Suppressor macrophage treated with lipopolysaccharide for 1 hour (primary cell): ENCODE results near the gene ODF2.
A peak's percentile ranks its signal among the peaks of the same experiment; 100 is the strongest.
"Not testable (repeated sequence)": the region's sequence is repeated elsewhere in the genome, so short reads cannot be mapped to it uniquely, and the experiment has no call there.

ENCODE experiments used
- DNase-seq, 3 donors: peaks; one replicate each; pipeline ENCODE4 v3.0.0-alpha.2; 2020 to 2022

Gene ODF2

DNA sequence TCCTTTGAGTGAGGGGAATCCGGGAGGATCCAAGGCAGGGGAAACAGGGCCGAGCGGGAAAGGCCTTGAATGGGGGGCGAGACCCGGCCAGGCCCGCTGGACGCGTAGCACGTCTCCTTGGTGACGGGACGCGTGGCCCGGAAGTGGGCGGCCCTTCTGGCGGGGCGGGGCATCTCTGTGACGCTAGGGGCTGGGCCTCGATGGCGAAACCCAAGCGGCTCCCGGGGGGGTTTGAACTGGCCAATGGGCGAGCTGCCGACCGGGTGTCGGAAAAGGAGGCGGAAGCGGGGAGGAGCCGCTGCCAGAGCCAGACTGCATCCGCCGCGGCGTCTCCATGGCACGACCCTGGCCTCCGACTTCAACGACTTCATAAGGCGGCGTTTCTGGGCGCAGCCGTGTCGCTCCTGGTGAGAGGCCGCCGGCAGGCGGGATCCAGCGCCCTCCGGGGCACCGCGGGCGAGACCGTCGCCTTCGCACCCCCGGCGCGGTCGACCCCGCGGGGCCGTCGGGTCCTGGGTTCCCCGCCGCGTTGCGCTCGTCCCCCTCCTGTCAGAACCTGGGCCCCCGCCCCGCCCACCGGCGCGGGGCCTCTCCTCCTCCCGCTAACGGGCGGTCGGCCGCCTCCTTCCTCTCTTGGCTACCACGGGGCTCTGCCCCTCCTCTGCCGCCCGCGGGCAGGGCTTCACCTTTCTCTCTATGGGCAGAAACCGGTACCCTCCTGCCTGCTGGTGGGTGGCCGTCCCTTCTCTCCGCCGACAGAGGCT, at the start of gene ODF2:
Gene ODF2, plus strand, starts transcription at position 158 of the 764 bp plus-strand sequence. Its CDS starts 86 bp downstream, at position 244.
- DNase-seq: peak; percentile 97 to 98 (median 98)

DNA sequence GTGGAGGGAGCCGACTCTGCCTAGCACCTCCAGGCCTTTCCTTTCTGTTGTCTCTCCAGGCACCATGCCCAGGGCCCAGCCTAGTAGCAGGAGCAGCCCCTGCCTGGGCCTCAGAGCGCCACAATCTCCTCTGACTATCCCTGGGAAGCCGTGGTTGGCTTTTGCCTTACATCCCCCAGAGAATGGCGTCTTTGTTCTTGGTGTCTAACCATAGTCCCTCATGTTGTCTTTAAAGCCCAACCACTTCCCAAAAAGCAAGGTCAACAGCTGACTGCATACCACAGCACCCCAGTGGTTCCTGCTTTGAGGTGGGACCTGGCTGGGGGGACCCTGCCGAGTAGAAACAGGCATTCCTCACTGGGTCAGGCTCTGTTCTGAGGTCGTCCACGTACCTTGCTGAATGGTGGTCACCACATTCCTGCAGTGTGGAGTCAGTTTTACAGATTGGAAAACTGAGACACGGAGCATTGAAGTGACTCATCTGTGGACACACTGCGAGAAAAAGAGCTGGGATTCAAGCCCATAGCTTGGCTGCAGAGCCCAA, 48.9 kb upstream of the ODF2 start:
- DNase-seq: no peak

DNA sequence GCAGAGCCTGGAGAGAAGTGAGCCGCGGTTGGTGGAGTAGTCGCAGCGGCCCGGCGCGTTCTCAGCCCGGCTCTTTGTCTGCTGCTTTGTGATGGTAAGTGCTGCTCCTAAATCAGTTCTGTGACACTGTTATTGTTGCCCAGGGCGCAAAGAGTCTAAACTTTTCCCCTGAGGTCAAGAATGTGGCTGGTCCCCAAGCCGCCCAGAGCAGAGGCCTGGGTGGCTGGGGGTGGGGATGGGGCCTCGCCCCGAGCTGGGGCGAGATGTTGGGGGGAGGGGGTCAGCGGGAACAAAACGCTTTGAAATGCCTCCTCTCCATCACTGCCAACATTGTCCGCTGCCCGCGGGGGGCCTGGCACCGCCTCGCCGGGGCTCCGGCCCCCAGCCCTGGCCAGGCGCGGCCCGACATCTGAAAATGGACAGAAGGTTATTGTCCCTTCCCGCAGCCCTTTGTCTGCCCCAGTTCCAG, 46.8 kb upstream of the ODF2 start:
- DNase-seq: no peak

DNA sequence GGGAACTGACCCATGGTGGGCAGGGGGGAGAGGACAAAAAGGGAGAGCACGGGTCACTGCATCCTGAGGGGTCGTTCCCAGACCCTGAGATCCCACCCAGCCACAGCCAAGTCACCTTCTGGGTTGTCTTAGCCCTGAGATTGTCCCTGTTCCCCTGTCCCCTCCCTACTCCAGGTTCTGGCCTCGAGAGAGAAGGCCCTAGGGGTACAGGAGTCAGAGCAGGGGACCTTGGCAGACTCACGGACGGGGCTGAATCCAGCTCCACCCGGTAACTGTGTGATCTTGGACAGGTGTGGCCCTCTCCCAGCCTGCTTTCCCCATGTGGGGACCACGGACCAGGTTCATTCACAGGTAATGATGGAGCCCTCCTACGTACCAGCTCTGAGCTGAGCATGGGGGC, 46.4 kb upstream of the ODF2 start:
- no peak for DNase-seq

DNA sequence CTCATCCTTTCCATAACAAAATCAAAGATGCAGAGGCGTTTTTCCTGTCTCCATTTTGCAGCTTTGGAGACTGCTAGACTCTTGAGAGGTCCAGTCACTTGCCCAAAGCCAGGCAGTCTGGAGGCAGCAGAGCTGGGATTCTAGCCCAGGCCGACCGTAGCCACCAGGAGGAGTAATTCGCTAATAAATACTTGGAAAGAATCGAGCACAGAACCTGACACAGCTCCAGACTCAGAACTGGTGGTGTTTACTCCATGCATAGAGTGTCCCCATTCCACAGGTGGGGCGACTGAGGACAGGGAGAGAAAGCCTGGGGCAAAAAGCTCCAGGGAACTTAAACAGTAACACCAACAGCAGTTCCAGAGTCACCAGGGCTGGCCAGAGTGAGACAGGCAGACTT, 45.8 kb upstream of the ODF2 start:
- DNase-seq: peak in 1 of 3 donors; percentile 11

DNA sequence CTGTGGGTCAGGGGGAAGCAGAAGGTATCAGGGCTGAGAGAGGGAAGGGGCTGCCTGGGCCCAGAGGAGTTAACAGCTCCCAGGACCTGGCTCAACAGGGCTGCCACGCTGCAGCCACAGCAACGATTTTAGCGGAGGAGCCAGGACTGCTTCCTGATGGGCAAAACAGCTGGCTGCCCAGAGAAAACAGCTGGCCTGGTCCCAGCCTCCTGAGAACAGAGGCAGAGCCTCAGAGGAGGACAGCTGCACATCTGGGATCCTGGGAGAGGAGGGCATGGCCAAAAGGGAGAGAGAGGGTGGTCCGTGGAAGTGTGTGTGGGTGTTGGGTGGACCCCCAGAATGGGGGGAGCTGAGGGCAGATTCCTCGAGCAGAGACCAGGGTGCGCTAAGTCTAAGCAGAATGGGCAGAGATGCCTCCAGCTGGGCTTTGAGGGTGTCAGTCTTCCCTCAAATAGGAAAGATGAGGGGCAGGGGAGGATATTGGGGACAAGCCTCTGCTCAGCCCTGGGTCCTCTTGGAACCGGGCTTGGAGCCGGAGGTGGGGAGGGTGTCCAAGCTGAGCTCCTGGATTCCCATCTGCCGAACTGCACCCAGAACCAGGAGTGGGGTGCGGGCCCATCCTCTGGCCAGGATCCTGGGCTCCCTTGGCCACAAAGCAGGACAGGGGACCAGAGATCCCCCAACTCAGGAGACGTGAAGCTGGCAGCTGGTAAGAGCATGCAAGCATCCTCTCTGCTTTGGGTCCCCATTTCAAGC, 44.3 kb upstream of the ODF2 start:
- DNase-seq: no peak

DNA sequence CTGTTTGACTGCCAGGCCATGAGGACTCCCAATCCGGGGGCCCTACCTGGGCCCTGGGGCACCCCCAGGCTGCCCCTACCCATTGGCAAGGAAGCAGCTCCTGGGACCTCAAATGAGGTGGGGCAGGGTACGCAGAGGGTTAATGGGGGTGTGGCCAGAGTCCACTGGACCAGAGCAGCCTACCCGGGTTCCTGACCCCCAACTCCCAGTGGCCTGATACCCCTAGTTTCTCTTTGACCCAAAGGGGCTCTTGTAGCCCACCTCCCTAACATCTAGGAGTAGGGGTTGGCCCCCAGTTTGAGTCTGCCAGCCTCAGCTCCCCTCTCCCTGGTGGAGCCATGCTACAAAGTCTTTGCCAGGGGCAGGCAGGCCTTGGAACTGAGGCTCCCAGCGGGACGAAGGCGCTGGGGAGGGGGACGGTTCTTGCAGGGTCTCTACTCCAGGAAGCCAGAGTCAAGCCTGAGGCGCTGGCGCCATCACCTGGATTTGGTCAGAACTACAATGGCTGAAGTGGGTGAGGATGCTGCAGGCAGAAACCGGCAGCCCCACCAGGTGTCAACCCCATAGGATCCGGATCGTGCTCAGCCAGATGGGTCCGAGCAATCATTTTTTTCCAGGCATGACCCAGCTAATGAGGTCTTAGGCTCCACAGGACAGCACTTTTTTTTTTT, 43.6 kb upstream of the ODF2 start:
- peak; percentile 57 to 64 (median 62) for DNase-seq

DNA sequence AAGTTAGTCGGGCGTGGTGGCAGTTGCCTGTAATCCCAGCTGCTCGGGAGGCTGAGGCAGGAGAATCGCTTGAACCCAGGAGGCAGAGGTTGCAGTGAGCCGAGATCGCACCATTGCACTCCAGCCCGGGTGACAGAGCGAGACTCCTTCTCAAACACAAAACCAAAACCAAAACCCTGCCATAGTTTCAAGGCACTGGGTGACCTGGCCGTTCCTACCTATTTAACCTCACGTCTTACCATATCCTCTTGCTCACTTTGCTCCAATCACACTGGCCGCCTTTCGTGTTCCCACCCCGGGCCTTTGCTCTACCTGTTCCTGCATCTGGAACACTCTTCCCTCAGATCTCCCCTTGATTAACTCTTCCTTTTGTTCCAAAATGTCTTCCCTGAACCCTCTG, 42.1 kb upstream of the ODF2 start:
- not testable (repeated sequence) for DNase-seq

DNA sequence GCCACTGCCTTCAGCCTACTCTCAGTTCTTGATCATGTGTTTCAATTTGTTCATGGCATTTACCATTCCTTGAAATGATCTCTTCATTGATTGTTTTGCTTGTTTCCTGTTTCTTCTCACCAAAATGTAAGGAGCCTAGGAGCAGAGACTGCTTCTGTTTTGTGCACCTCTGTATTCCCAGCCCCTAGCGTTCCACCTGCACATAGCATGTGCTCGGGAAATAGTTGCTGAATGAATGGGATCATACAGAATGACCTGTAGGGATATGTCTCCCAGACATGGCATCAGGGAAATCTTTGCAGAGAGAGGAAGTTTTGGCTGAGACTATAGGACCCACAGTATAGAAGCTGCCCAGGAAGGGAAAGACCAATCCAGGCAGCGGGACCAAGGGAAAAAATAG, 41.3 kb upstream of the ODF2 start:
- DNase-seq: no peak

DNA sequence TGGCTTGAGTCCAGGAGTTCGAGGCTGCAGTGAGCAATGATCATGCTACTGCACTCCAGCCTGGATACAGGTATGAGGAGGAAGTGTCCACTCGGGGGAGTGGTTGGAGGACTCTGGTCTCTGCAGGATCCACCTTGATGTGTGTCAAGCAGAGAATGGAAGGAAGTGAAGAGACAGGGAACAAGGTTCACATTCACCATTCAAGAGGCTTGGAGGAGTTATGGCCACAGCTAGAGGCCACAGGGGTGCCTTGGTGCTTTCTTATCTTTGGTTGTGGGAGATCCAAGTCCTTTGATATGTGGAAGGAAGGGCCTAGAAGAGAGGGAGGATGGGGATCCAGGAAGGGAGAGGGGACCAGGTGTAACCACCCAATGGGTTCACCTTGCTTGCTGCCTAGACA, 40.5 kb upstream of the ODF2 start:
- no peak for DNase-seq

DNA sequence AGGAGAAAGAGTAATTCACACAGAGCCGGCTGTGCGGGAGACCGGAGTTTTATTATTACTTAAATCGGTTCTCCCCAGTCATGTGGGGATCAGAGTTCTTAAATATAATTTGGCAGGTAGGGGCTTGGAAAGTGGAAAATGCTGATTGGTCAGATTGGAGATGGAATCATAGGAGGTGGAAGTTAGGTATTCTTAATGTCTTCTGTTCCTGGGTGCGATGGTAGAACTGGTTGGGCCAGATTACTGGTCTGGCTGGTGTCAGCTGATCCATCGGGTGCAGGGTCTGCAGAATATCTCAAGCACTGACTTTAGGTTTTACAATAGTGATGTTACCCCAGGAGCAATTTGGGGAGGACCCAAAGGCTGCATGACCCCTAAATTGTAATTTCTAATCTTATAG, 39.8 kb upstream of the ODF2 start:
- no peak for DNase-seq

DNA sequence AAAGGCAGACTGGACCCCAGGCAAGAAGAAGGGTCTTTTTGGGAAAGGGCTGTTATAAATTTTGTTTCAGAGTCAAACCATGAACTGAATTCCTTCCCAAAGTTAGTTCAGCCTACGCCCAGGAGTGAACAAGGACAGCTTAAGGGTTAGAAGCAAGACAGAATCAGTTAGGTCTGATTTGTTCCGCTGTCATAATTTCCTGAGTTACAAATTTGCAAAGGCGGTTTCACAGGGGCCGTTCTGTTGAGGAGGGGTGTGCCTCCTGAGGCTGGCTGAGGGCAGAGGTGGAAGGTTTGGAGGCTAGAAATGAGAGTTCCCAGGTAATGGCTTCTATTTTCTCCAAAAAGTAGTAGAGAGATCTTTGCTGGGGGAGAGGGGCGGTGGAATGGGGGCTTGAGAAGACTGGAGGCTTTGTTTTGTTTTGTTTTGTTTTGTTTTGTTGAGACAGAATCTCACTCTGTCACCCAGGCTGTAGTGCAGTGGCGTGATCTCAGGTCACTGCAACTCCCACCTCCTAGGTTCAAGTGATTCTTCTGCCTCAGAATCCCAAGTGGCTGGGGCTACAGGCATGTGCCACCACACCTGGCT, 39.3 kb upstream of the ODF2 start:
- DNase-seq: no peak

DNA sequence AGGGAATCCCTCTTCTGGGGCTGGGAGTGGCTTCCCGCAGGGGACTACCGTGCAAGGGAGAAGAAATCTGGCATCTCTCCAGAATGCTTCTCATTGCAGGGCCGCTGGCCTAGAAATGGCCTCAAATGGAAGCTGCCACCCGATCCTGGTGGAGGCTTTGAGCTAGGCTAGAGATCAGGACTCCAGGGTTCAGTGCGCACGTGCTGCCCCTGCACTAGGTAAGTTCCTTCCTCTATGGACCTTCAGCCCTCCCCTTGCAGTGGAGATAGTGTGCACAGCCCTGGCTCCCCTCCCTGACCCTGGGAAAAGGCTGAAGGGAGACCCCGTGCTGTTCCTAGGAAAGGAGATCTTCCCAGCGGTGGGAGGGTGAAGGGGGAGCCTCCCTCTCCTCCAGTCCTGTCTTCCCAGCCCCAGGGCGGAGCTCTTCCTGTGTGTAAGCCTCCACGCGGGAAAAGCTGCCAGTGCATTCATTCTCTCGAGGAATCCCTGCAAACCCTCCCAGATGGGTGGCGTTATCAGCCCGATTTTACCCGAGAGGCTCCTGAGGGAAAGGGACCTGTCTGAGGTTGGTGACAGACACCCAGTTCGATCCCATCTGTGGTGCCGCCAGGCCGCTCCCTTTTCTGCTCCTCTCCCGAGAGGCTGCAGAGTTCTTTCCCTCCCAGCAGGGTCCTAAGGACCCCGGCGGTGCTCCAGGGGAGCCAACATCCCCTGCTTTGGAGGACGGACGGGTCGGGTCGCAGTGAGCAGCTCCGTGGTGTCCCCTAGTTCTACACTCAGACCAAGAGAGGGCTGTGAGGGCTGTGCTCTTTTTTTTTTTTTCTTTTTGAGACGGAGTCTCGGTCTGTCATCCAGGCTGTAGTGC, 36.5 kb upstream of the ODF2 start:
- peak in 1 of 3 donors; percentile 17 for DNase-seq

DNA sequence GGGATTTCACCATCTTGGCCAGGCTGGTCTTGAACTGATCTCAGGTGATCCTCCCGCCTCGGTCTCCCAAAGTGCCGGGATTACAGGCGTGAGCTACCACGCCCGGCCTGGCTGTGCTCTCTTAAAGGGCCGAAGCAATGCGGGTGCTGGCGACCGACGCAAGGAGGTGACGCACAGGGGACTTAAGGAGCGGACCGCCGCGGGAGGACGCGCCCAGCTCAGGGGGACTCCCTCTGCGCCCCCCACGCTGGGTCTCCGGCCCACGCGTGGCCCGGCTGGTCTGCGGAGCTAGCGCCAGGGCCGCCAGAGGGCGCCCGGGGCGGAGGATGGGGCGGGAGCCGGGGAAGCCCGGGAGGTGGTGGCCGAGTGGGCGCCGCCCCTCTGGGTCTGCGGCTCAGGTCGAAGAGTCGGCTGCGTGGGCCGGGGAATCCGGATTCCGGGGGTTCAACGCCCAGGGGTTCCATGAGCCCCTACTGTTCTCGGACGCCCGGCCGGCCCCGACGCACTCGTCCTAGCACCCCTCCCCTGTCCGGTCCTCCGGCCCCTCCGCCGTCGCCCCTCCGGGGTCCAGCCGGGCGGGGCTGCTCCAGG, 35.7 kb upstream of the ODF2 start:
- peak; percentile 94 to 98 (median 95) for DNase-seq

DNA sequence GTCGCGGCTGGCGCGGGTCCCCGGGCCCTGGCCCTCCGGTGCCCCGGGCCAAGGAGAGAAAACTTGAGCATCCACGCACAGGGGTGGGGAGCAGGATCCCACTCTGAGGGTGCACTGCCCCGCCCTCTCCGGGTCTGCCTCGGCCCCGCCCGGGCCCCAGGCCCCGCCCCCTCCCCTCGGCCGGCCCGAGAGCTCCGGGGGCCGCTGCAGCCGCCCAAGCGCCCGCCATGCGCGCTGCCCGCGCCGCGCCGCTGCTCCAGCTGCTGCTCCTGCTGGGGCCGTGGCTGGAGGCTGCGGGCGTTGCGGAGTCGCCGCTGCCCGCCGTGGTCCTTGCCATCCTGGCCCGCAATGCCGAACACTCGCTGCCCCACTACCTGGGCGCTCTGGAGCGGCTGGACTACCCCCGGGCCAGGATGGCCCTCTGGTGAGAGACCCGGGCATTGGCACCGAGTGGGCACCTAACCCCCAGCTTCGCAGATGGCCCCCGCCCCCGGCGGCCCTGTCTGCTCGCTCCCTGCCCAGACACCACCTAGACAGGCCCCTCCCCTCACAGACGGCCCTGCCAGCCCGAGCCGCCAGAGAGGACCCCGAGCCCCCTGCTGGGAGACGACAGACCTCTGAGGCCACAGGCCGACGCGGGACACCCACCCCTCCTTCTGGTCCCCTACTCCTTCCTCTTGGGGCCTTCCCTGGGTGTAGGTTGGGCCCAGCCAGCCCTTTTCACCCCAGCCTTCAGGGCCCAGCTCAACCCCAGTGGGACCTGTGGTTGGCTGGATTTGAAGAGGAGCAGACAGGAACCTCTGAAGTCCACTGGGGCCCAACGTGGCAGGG, 34.9 kb upstream of the ODF2 start, which contains the start of gene CERCAM:
Gene CERCAM, plus strand, starts transcription at position 207 of the 831 bp plus-strand sequence. Its CDS starts 21 bp downstream, at position 228.
- DNase-seq: peak; percentile 32 to 79 (median 55)

DNA sequence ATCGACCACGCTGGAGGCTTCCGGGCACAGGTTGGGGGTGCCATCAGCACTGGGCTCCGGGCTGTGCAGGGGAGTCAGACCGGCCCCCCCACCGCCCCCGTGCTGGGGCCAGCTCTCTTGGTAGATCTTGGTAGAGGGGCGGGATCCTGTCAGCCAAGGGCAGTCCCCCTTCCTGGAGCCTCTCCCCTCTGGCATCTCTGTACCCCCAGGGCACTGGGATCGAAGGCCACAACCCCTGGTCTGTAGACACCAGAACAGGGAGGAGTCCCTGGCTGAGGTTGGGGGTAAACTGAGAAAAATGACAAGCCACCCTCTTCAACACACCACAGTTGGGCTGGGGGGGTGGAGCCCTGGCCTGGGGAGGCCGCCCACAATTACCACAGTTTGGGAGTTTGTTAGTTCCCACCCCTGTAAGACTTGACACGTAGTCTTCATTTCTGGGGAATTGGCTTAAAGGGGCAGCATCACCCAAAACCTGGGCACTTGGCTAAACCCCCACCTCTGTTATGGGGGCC, 34.3 kb upstream of the ODF2 start:
- peak; percentile 44 to 49 (median 47) for DNase-seq

DNA sequence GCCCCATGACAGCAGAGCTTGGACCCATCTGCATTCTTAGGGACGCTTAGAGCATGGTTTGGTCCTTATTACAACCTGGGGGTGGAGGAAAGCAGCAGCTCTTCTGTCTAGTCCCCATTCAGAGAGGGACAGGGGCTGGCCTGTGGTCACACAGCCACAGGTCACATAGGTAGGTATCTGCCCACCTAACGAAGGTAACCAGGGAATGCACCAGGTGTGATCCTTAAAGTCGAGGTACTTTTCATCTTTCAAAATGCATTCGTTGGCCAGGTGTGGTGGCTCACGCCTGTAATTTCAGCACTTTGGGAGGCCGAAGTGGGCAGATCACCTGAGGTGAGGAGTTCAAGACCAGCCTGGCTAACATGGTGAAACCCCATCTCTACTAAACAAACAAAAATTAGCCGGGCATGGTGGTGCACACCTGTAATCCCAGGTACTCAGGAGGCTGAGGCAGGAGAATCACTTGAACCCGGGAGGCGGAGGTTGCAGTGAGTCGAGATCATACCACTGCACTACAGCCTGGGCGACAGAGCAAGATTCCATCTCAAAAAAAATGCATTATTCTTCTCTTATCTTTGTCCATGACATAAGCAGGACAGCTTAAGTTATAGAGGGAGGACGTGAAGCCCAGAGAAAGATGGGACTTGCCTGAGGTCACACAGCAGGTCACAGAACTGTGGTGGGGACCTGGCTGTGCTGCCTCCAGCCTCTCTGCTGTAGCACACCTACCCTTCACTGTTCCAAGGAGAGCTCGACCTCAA, 33.6 kb upstream of the ODF2 start:
- not testable (repeated sequence) for DNase-seq

DNA sequence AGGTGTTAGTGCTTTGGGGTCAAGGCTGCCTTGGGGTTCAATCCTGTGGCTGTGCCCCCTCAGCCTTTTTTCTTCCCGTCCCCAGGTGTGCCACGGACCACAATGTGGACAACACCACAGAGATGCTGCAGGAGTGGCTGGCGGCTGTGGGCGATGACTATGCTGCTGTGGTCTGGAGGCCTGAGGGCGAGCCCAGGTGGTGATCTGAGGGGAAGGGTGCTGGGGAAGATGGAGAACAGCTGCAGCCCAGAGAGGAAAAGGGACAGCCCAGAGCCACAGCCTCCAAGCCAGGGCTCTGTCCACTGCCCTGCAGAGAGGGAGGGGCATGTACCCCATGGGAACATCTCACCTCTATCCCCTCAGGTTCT, 33.0 kb upstream of the ODF2 start:
- DNase-seq: no peak

DNA sequence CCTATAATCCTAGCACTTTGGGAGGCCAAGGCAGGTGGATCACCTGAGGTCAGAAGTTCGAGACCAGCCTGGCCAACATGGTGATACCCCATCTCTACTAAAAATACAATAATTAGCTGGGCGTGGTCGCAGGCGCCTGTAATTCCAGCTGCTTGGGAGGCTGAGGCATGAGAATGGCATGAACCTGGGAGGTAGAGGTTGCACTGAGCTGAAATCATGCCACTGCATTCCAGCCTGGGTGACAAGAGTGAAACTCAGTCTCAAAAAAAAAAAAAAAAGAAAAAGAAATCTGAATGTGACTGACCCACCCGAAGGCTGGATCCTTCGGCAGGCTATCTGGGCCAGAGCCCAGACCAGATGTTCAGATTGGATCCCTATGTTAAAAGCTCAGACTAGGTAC, 32.5 kb upstream of the ODF2 start:
- not testable (repeated sequence) for DNase-seq
